Stimulated activated CD4-positive, alpha-beta T cell treated with anti-CD3 and anti-CD28 coated beads, Interleukin-15, amount 100 ng/mL, for 48 hours (primary cell): ENCODE data around the gene CDKN1B.

ENCODE experiments used
- DNase-seq, 2 donors: peaks; one replicate each; pipeline ENCODE4 v3.0.0-alpha.2; 2020; ENCODE audit warnings: low read depth in 2 of 2

CDKN1B gene

DNA sequence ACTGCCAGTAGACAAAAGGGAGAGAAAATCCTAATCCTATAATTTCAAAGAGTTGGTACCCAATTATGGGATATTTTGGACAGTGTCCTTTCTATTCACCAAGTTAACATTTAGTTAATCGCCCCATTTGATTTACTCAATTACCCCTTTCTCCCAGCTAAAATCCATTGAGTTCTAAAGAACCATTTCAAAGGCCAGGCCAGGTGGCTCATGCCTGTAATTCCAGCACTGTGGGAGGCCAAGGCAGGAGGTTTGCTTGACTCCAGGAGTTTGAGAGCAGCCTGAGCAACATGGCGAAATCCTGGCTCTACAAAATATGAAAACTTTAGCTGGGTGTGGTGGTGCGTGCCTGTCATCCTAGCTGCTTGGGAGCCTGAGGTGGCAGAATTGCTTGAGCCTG is 15.7 kb upstream of the CDKN1B start:
- DNase-seq = no peak

- DNase-seq = no peak
Measured at GRCh38 chr12:12704593-12705230, 12.5 kb upstream of the CDKN1B start.

GRCh38 chr12:12705838-12706520 is 11.2 kb upstream of the CDKN1B start:
- no peak for DNase-seq

DNA sequence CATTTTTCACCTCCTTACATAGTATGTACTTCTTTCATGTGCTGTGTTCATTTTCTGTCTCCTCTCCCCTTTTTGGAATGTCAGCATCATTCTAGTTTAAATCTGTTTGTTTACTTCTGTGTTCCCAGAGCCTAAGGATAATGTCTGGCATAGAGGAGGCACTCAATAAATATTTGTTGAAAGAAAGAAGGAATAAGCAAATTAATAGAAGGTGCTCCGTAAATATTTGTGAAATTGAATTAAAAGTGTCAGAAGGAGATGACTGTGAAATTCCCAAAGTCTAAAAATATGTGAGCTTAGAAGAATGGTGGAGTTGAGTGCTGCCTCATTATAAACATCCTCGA is 3.3 kb upstream of the CDKN1B start:
- DNase-seq = no peak

DNA sequence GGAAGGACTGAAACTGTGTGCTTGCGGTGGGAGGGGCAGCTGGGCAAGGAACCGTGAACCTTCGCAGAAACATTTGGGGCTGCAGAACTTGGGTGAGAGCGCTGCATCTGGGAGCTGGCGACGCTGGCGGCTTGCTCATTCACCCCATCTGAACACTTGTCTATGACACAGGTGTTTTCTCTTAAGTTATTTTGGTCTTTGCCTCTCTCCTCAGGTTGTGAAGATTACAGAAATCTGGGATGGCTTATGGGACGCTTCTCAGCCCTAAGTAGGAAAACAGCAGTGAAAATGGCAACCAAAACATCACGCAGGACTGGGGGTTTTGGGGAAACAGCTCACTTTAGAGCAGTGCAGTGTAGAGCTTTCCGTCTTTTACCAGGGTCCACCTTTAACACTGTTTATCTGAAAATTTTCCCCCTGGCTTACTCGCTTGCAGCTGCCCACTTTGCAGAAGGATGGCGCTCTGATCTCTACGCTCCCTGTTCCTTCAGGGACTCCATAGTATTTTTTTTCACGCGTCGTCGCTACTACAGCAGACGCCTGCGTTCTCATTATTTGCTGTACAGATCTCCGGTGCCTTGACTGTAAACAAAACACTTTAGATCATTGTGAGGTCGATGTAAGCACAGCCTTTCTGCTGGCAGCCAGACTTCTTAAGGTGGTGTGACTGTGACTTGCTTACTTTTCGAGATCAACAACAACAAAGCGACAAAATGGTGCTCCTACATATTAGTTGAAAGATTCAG is 2.7 kb upstream of the CDKN1B start:
- no peak for DNase-seq

DNA sequence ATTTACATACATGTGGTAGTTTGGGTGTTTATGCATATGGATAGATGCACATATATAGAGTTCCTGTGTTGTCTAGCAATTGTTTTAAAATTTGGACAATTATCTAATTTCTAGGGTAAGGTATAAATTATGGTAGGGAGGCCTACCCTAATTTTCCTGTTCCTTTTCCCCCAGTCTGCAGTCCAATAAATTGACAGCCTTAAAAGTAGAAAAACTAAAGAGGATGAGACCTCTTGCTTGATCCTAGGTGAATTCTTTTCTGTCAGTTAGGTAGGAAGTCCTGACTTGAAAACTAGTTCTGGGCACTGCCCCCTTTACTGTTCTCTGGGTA is 2.1 kb upstream of the CDKN1B start:
- DNase-seq = no peak

- no peak for DNase-seq
Measured at GRCh38 chr12:12715459-12716150, 1.6 kb upstream of the CDKN1B start.

GRCh38 chr12:12716151-12716792 is 896 bp upstream of the CDKN1B start:
- DNase-seq = no peak

GRCh38 chr12:12717586-12718380 is 615 bp downstream of the CDKN1B start:
- no peak for DNase-seq

- peak in 1 of 2 donors; percentile 12 for DNase-seq
Measured at GRCh38 chr12:12718381-12718759, 1.2 kb downstream of the CDKN1B start.

DNA sequence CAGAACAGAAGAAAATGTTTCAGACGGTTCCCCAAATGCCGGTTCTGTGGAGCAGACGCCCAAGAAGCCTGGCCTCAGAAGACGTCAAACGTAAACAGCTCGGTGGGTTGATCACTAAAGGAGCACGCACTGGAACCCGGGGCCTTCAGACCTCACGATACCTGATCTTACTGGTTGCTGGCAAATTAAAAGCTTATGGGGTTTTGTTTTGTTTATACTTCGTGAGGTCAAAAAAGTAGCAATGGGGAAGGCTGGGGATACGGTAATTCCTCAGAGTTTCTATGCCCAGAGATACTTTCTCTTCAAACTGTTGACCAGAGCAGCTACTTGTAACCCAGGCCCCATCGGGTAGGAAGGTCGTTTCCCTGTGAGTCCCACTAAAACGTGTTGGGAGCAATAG is 1.7 kb downstream of the CDKN1B start:
- no peak for DNase-seq

- no peak for DNase-seq
Measured at GRCh38 chr12:12719496-12719895, 2.3 kb downstream of the CDKN1B start.

DNA sequence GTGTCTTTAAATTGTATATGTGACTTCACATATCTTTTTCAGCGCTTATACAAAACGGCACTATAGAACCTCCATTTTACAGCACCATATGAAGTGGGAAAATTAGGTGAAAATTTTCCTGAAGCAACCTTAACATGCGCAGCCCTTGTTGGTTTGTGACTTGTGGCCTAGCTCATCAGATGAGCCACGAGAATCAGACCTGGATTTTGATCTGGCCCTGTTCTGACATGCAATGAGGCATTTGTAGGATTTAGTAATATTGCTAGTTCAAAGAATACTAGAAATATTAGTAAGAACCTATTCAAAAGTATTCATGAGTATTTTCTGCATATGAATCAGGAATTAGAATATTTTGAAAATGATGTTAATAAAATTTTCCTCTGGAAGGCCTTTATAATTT is 2.9 kb downstream of the CDKN1B start:
- DNase-seq = no peak

GRCh38 chr12:12720672-12721161 is 3.5 kb downstream of the CDKN1B start:
- no peak for DNase-seq

DNA sequence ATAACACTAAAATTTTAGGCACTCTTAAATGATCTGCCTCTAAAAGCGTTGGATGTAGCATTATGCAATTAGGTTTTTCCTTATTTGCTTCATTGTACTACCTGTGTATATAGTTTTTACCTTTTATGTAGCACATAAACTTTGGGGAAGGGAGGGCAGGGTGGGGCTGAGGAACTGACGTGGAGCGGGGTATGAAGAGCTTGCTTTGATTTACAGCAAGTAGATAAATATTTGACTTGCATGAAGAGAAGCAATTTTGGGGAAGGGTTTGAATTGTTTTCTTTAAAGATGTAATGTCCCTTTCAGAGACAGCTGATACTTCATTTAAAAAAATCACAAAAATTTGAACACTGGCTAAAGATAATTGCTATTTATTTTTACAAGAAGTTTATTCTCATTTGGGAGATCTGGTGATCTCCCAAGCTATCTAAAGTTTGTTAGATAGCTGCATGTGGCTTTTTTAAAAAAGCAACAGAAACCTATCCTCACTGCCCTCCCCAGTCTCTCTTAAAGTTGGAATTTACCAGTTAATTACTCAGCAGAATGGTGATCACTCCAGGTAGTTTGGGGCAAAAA is 4.1 kb downstream of the CDKN1B start:
- DNase-seq = no peak

- no peak for DNase-seq
Measured at GRCh38 chr12:12721814-12722434, 4.8 kb downstream of the CDKN1B start.

GRCh38 chr12:12722435-12723148 is 5.4 kb downstream of the CDKN1B start:
- no peak for DNase-seq

DNA sequence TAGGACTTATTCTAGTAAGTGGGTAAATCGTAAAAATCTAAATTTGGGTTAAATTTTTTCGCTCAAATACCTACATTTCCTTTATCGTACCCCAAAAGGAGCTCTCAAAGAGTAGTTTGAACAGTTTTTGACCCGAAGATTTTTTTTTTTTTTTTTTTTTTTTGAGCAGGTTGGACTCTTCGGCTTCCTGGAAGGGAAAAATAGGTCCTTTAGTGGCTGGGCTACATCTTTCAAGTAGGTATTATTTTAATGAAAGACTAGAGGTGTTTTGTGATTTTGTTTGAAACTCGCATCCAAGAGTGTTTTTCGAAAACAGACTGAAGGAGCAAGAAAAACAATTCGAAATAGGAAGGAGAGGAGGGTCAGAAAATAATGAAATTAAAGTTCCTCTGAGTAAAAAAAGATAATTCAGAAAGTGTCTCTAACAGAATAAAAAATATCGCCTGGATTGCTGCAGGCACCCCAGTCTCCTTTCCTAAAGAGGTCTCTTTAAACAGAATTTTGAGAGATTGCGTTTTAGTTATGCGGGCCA is 6.0 kb downstream of the CDKN1B start:
- no peak for DNase-seq

DNA sequence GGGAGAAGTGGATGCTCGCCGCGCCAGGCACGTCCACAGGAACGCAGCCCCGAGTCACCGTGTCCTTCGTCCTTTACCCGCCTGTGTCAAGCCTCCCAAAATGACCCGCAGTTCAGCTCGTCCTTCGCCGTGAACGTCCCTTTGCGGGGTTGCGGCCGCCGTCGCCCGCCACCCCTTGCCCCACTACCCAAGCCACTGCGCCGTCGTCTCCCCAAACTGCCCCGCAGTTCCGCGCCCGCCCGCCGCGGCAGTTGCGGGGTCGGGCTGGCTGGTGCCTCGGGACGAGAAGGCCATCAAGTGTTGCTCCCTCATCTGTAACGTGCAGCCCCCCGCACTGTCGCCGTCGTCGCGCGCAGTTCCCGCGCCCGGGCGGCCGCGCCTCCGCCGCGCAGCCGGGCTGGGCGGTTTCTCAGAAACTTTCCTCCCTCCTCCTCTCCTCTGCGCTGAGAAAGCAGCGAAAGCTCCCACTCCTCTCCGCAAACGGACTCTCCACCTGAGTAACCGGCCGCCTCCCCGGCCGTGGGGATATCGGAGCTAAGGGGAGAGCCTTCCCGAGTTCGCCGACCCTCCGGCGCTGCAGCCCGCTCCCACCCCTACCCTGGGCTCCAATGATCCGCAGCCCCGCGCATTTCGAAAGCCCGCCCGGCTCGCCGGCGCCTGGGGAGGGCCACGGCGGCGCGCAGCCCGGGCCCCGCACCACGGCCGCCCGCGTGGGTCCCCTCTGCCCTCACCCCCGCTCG is 6.7 kb downstream of the CDKN1B start:
- DNase-seq = peak in 1 of 2 donors; percentile 27
